ENCODE measurements around the gene GTF3C1. TPM values are rescaled to one million over a fixed set of nuclear protein-coding genes. Genes with fewer than 3 reads are reported as not detected.

Gene GTF3C1
- total RNA-seq, 1 donor from 2014 or later, result 69.2 TPM

DNA sequence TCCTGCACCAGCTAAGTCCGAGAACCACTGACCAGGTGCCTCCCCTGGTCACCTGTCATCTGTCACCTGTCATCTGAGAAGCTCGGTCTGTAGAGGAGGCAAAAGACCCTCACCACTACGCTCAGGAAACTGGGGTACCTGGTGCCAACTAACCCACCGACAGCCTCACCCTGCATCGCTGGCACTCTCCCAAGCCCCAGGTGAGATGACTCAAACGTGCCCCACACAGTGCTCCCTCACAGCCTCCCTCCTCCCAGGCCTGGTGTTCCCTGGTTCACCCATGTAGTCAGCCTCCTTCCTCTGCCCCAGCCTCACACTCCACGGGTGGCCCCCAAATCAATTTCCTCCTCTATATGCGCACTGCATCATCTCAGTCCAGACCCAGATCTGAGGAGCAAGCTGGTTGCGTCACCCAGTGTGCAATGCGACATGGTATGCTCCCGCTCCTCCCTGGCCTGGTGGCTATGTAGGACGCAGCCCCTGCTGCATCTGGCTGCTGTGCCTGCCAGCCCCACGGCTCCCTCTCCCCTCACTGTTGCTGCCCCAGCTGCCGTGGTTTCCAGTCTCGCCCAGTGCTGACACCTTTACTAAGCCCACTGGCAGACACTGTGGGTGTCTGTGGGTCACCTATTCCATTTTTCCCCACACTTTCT is 68.3 kb downstream of the GTF3C1 start:
- Mint-ChIP-seq H3K9me3 (ENCODE audit: low read depth) (no peaks in the 10 kb centered on the region), H3K27ac (ENCODE audit: unreplicated experiment) (no peak overlapping the region), H3K4me1 (ENCODE audit: low read depth) (peaks cover 7% of the 10 kb centered on the region), H3K36me3 (ENCODE audit: low read depth) (peaks cover 50% of the 10 kb centered on the region), H3K27me3 (ENCODE audit: low read depth) (no peaks in the 10 kb centered on the region), H3K4me3 (ENCODE audit: unreplicated experiment) (no peak overlapping the region)
- peak; percentile 70 for DNase-seq (ENCODE audit: low spot score)
- TF ChIP-seq, protein P1, sequence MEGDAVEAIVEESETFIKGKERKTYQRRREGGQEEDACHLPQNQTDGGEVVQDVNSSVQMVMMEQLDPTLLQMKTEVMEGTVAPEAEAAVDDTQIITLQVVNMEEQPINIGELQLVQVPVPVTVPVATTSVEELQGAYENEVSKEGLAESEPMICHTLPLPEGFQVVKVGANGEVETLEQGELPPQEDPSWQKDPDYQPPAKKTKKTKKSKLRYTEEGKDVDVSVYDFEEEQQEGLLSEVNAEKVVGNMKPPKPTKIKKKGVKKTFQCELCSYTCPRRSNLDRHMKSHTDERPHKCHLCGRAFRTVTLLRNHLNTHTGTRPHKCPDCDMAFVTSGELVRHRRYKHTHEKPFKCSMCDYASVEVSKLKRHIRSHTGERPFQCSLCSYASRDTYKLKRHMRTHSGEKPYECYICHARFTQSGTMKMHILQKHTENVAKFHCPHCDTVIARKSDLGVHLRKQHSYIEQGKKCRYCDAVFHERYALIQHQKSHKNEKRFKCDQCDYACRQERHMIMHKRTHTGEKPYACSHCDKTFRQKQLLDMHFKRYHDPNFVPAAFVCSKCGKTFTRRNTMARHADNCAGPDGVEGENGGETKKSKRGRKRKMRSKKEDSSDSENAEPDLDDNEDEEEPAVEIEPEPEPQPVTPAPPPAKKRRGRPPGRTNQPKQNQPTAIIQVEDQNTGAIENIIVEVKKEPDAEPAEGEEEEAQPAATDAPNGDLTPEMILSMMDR (IDR thresholded peaks at IDR 0.05), result no peak

DNA sequence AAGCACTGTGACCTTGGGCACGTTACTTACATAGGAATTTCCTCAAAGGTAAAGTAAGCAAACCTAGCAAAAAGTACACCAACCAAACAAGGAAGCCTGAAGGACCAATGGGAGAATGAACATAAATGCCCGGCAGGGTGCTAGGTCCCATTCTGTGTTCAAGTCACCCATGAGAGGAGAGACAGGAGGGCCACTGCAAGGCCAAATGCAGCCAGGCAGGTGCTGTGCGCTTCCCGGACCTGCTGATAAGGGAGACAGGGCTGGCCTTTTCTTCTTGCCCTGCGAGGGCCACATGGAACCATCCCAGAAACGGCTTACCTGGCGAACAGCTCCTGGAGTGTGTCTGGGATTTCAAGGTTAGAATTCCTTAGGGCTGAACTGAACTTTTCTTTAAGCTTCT is 69.0 kb downstream of the GTF3C1 start:
- TF ChIP-seq, protein P1 (IDR thresholded peaks at IDR 0.05), result no peak
- no peaks in the 10 kb centered on the region for H3K9me3 Mint-ChIP-seq (ENCODE audit: low read depth)
- peaks cover 50% of the 10 kb centered on the region for H3K36me3 Mint-ChIP-seq (ENCODE audit: low read depth)
- no peak overlapping the region for H3K27ac Mint-ChIP-seq (ENCODE audit: unreplicated experiment)
- H3K4me1 Mint-ChIP-seq (ENCODE audit: low read depth), result peaks cover 13% of the 10 kb centered on the region
- DNase-seq (ENCODE audit: low spot score), result peak; percentile 59
- no peak overlapping the region for H3K4me3 Mint-ChIP-seq (ENCODE audit: unreplicated experiment)
- no peaks in the 10 kb centered on the region for H3K27me3 Mint-ChIP-seq (ENCODE audit: low read depth)

DNA sequence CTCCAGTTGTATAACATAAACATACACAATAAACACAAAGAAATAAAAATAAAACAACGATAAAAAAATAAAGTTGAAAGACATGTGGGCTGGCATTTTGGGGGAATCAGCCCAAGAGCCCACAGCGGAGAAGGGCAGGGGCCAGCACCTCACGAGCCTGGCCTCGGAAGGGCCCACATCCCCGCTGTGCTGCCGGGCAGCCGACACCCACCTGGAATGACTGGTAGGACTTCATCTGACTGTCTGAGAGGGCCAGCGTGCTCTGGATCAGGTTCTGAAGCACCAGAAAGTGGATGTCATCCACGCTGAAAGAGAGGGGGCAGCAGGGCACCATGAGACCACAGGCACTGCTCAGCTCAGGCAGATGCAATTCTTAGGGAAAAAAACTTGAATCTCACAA is 73.5 kb downstream of the GTF3C1 start:
- Mint-ChIP-seq H3K4me1 (ENCODE audit: low read depth) (peaks cover 25% of the 10 kb centered on the region), H3K27ac (ENCODE audit: unreplicated experiment) (peak overlapping the region; percentile 92), H3K4me3 (ENCODE audit: unreplicated experiment) (peak overlapping the region; percentile 34), H3K36me3 (ENCODE audit: low read depth) (peaks cover 46% of the 10 kb centered on the region), H3K9me3 (ENCODE audit: low read depth) (no peaks in the 10 kb centered on the region), H3K27me3 (ENCODE audit: low read depth) (no peaks in the 10 kb centered on the region)
- TF ChIP-seq, protein P1 (IDR thresholded peaks at IDR 0.05), result peak; percentile 20
- peak; percentile 57 for DNase-seq (ENCODE audit: low spot score)

DNA sequence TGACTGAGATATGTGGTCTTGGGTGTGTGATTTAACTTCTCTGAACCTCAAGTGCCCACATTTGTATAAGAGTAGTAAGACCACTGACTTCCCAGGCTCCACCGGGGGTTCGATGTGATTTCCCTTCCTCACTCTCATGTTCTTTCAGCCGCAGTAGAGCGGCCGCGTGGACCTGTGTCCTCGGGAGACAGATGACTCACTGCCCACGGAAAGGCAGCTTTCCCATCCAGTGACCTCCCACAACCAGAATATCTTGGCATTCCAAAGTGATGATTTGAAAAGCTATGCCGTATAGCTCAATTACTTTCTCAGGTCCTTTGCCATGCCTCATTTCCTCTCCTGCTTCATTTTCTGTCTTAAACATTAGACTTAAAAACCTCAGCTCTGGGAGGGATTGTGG is 74.2 kb downstream of the GTF3C1 start:
- peak; percentile 63 for DNase-seq (ENCODE audit: low spot score)
- TF ChIP-seq, protein P1 (IDR thresholded peaks at IDR 0.05), result no peak
- Mint-ChIP-seq H3K4me3 (ENCODE audit: unreplicated experiment) (no peak overlapping the region), H3K4me1 (ENCODE audit: low read depth) (peaks cover 32% of the 10 kb centered on the region), H3K9me3 (ENCODE audit: low read depth) (no peaks in the 10 kb centered on the region), H3K36me3 (ENCODE audit: low read depth) (peaks cover 49% of the 10 kb centered on the region), H3K27ac (ENCODE audit: unreplicated experiment) (peak overlapping the region; percentile 92), H3K27me3 (ENCODE audit: low read depth) (no peaks in the 10 kb centered on the region)

DNA sequence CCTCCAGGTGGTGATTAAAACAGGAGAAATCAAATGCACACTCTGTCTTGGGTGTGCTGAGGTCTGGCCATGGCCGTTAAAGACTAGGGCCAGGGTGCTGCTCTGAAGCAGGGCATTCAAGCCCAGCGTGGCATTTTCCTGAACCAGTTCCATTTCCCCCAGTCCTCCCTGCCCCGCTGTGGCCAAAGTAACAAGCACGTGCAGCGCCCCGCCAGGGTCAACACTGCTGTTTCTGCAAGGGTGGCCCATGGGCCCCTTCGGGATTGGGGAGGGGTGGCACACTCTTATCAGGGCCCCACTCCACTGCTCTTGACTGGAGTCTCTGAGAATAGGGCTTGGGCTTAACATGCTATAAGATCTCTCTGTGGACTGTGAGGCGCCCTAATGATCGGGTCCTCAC is 74.8 kb downstream of the GTF3C1 start:
- TF ChIP-seq, protein P1 (IDR thresholded peaks at IDR 0.05), result no peak
- no peaks in the 10 kb centered on the region for H3K9me3 Mint-ChIP-seq (ENCODE audit: low read depth)
- H3K4me3 Mint-ChIP-seq (ENCODE audit: unreplicated experiment), result no peak overlapping the region
- peak overlapping the region; percentile 92 for H3K27ac Mint-ChIP-seq (ENCODE audit: unreplicated experiment)
- peak; percentile 65 for DNase-seq (ENCODE audit: low spot score)
- H3K4me1 Mint-ChIP-seq (ENCODE audit: low read depth), result peaks cover 34% of the 10 kb centered on the region
- H3K27me3 Mint-ChIP-seq (ENCODE audit: low read depth), result no peaks in the 10 kb centered on the region
- H3K36me3 Mint-ChIP-seq (ENCODE audit: low read depth), result peaks cover 51% of the 10 kb centered on the region

Measured in chondrocyte (in vitro differentiated cells).